ENCODE data around the gene SDK2. TPM values are rescaled to one million over a fixed set of nuclear protein-coding genes. Genes with fewer than 3 reads are reported as not detected.

Gene SDK2
- total and polyA plus RNA-seq, 2 of the 8 experiments (the other 6 are each of a cell fraction or from before 2014, with no cell fraction given) = 3.9 to 4.1 TPM

- no peak overlapping the region for H3K4me3 ChIP-seq (ENCODE audit: extremely low read depth in 1 of 4, insufficient read depth in 2 of 4, low read depth in 3 of 4, low read length in 4 of 4)
- no peak overlapping the region for H3K9ac ChIP-seq (replicated peaks in 1 of 4; ENCODE audit: extremely low read depth in 1 of 4, low read depth in 3 of 4, low read length in 3 of 4)
- no peaks in the 10 kb centered on the region for H3K23me2 ChIP-seq (ENCODE audit: low read depth, low read length)
- POLR2A ChIA-PET (ENCODE audit: partially characterized antibody) = interaction anchor here (1.0 to 3.3 kb wide), 6 partner anchors 9 to 47 kb away, joined by 3 to 11 read pairs (median 4); no protein-coding TSS in a partner anchor
- H3K56ac ChIP-seq (replicated peaks; ENCODE audit: insufficient read length, low read depth, low read length) = no peak overlapping the region
- no peaks in the 10 kb centered on the region for H3K79me2 ChIP-seq (ENCODE audit: control insufficient read depth in 1 of 2, insufficient read depth in 2 of 2, low read length in 2 of 2)
- H2AK5ac ChIP-seq (ENCODE audit: low read depth, low read length) = no peak overlapping the region
- no peaks in the 10 kb centered on the region for H3K9me3 ChIP-seq (ENCODE audit: insufficient read depth in 2 of 2, low read depth in 1 of 2, low read length in 1 of 2)
- no peak overlapping the region for H3K23ac ChIP-seq (ENCODE audit: insufficient read length)
- H3K27ac ChIP-seq (ENCODE audit: low read depth, low read length) = no peak overlapping the region
- no peaks in the 10 kb centered on the region for H3K36me3 ChIP-seq (ENCODE audit: control insufficient read depth in 2 of 4, insufficient read depth in 4 of 4, low read length in 3 of 4)
- H3K4ac ChIP-seq (replicated peaks; ENCODE audit: insufficient read length, low read depth, low read length) = peak overlapping the region; percentile 80
- H3K4me2 ChIP-seq (ENCODE audit: insufficient read depth in 1 of 2, low read depth in 2 of 2, low read length in 2 of 2) = no peak overlapping the region
- no peaks in the 10 kb centered on the region for H3K27me3 ChIP-seq (replicated peaks in 1 of 4; ENCODE audit: control insufficient read depth in 3 of 4, extremely low read depth in 1 of 4, insufficient read depth in 3 of 4, low read length in 3 of 4)
- DNase-seq (ENCODE audit: low read depth in 1 of 2, low spot score in 2 of 2) (no peak), FAIRE-seq (no peak)
- H4K8ac ChIP-seq (ENCODE audit: extremely low read depth, insufficient read depth, low read length) = no peak overlapping the region
- H2BK20ac ChIP-seq (ENCODE audit: low read length) = peak overlapping the region; percentile 94
- CTCF ChIA-PET (ENCODE audit: partially characterized antibody) = interaction anchor here (0.6 to 2.8 kb wide), 5 partner anchors 9 to 47 kb away, joined by 3 to 7 read pairs (median 6); no protein-coding TSS in a partner anchor
- no peak overlapping the region for H4K5ac ChIP-seq (ENCODE audit: insufficient read length, low read depth, low read length)
- no peaks in the 10 kb centered on the region for H4K20me1 ChIP-seq (replicated peaks in 1 of 2; ENCODE audit: control insufficient read depth in 1 of 2, insufficient read depth in 2 of 2, low read length in 2 of 2)
- H2BK5ac ChIP-seq (ENCODE audit: low read depth, low read length) = peak overlapping the region; percentile 61; the same call in 1 of the 2 replicates
- H4K91ac ChIP-seq (replicated peaks; ENCODE audit: insufficient read length, low read length) = peak overlapping the region; percentile 46
- H3K14ac ChIP-seq (ENCODE audit: insufficient read length) = no peak overlapping the region
- H3K79me1 ChIP-seq (ENCODE audit: low read depth, low read length) = no peaks in the 10 kb centered on the region
- TF ChIP-seq MAFK (IDR thresholded peaks at IDR 0.05; ENCODE audit: low read depth, low read length) (no peak), NANOG (IDR thresholded peaks at IDR 0.05; ENCODE audit: insufficient read depth, low read depth, low read length, poor library complexity, severe bottlenecking) (no peak), EZH2 (IDR thresholded peaks at IDR 0.05; ENCODE audit: low read depth, low read length, severe bottlenecking) (no peak), ATF3 (IDR thresholded peaks at IDR 0.05; ENCODE audit: insufficient read depth, low read depth, low read length) (no peak), KDM4A (IDR thresholded peaks at IDR 0.05; ENCODE audit: low read depth, low read length, severe bottlenecking) (no peak), NRF1 (IDR thresholded peaks at IDR 0.05; ENCODE audit: low read depth, low read length) (no peak), TEAD4 (IDR thresholded peaks at IDR 0.05; ENCODE audit: low read depth, low read length) (no peak), EGR1 (IDR thresholded peaks at IDR 0.05; ENCODE audit: borderline replicate concordance, low read depth, low read length) (no peak), JUN (IDR thresholded peaks at IDR 0.05; ENCODE audit: low read depth, low read length) (no peak), TAF7 (optimal IDR thresholded peaks at IDR 0.05; ENCODE audit: borderline replicate concordance, low read depth, low read length) (no peak), TBP (IDR thresholded peaks at IDR 0.05; ENCODE audit: low read depth, low read length) (no peak), ASH2L (IDR thresholded peaks at IDR 0.05; ENCODE audit: low read length) (no peak)
- H2BK120ac ChIP-seq (replicated peaks; ENCODE audit: low read depth, low read length) = no peak overlapping the region
- 79% methylated on average over 5 of the region's 5 CpGs; no CpG with 5 or more reads in 1 of the 2 experiments for WGBS, 2 experiments (ENCODE audit: extremely low coverage in 1 of 2, insufficient coverage in 1 of 2, insufficient read length in 1 of 2, insufficient replicate concordance in 2 of 2, low coverage in 1 of 2, low lambda C conversion rate in 2 of 2, missing lambda C conversion rate in 1 of 2)
- no peak overlapping the region for H2AFZ ChIP-seq (ENCODE audit: low read length)
- peaks cover 4 to 13% (median 9%) of the 10 kb centered on the region in 4 experiments; a peak in 6 of 7 replicates for H3K4me1 ChIP-seq (replicated peaks in 1 of 4; ENCODE audit: control insufficient read depth in 3 of 4, insufficient read depth in 4 of 4, low read length in 3 of 4)
- peak overlapping the region; percentile 63; the same call in 1 of the 2 replicates for H3K18ac ChIP-seq (ENCODE audit: extremely low read depth, low read length)
- H2BK12ac ChIP-seq (ENCODE audit: low read depth, low read length) = peak overlapping the region; percentile 83; the same call in 1 of the 2 replicates
- peak overlapping the region; percentile 83 for H2BK15ac ChIP-seq (ENCODE audit: low read length)
Measured at GRCh38 chr17:73323409-73324159, 320.7 kb downstream of the SDK2 start.
